Measurements from ENCODE around the gene STARD8. TPM values are rescaled to one million over a fixed set of nuclear protein-coding genes. Genes with fewer than 3 reads are reported as not detected.

The STARD8 gene
- total and polyA plus RNA-seq, 3 donors from 2014 or later = 2.3 to 4.0 (median 3.1) TPM

DNA sequence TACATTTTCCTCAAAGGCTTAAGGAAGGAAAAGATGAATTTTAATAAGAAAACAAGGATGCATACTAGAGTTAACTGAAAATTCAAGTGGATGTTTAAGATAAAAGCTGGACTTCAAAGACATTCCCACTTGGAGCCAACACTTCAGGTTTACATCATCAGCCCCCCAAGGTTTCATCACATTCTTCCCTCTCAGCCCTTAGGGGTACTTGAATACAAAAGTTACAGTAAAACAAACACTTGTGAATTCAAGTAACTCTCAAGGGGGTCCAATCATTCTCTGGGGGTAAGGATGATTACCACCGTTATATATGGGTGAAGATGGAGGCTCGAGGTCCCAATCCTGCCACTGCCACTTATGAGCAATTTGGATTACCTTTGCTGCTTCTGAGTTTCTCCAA lies 36.1 kb downstream of the STARD8 start:
- 80 to 89% methylated on average over 2 of the region's 2 CpGs for WGBS, 2 donors
- no peak for DNase-seq
- H3K4me1 ChIP-seq = no peaks in the 10 kb centered on the region
- no peaks in the 10 kb centered on the region for H3K27me3 ChIP-seq
- no peaks in the 10 kb centered on the region for H3K36me3 ChIP-seq (ENCODE audit: low read depth, missing control alignments)
- no peak overlapping the region for H3K27ac ChIP-seq
- TF ChIP-seq, protein P1, sequence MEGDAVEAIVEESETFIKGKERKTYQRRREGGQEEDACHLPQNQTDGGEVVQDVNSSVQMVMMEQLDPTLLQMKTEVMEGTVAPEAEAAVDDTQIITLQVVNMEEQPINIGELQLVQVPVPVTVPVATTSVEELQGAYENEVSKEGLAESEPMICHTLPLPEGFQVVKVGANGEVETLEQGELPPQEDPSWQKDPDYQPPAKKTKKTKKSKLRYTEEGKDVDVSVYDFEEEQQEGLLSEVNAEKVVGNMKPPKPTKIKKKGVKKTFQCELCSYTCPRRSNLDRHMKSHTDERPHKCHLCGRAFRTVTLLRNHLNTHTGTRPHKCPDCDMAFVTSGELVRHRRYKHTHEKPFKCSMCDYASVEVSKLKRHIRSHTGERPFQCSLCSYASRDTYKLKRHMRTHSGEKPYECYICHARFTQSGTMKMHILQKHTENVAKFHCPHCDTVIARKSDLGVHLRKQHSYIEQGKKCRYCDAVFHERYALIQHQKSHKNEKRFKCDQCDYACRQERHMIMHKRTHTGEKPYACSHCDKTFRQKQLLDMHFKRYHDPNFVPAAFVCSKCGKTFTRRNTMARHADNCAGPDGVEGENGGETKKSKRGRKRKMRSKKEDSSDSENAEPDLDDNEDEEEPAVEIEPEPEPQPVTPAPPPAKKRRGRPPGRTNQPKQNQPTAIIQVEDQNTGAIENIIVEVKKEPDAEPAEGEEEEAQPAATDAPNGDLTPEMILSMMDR (IDR thresholded peaks at IDR 0.05) = no peak
- no peak for TF ChIP-seq POLR2A (IDR thresholded peaks at IDR 0.05)
- H3K9me3 ChIP-seq = no peaks in the 10 kb centered on the region
- no peak overlapping the region for H3K4me3 ChIP-seq
- intact Hi-C loops (cut with DNase I; ENCODE audit: low total_unique reads) = no loop called here

DNA sequence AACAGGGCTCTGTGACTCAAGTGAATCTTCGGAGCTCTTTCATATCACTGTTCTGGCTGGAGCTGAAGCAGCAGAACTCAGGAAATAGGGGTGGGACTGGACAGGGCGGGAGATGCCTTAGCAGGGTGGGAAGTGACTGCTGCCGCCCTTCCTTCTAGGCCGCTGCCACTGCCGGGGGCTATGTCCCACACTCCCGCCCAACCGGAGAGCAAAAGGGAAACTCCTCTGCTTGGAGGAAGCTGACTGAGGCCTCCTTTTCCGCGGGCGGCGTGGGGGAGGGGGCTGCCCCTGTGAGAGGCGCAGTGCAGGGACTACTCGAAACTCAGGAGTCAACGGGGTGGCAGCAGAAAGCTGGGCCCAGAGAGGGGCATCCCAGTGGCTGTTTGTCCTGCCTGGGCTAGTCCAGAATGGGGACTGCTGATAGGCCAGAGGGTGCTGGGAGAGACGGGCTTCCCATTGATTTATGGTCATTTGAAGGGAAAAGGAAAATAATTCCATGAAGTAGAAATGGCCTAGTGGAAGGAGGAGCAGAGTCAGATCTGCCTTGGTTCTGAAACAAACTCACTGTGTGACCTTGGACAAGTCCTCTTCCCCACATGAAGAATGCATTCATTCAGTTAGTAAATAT lies 36.9 kb downstream of the STARD8 start:
- Histone ChIP-seq H3K9me3 (no peaks in the 10 kb centered on the region), H3K27me3 (no peaks in the 10 kb centered on the region), H3K4me1 (no peaks in the 10 kb centered on the region), H3K27ac (no peak overlapping the region), H3K36me3 (ENCODE audit: low read depth, missing control alignments) (no peaks in the 10 kb centered on the region), H3K4me3 (no peak overlapping the region)
- no peak for DNase-seq
- WGBS, 2 donors = 62 to 83% methylated on average over 2 to 9 of the region's 15 CpGs
- no peak for TF ChIP-seq POLR2A (IDR thresholded peaks at IDR 0.05)
- TF ChIP-seq, protein P1 (IDR thresholded peaks at IDR 0.05) = no peak
- intact Hi-C loops (cut with DNase I; ENCODE audit: low total_unique reads) = no loop called here

DNA sequence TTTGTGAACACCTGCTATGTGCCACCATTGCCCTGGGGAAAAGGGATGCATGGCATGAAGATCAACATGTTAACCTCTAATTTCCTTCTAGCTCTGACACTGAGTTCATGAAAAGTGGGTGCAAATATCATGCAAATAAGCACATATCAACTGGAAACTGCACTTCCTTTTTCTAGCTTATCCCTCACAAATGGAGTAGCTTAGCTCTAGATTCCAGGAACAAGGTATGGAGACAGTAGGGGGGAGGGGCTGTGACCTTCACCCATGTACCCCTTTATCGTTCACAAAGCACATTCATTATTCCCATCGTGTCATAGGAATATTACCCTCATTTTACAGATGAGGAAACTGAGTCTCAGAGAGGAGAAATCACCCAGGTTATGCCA lies 37.4 kb downstream of the STARD8 start:
- no peak overlapping the region for H3K27ac ChIP-seq
- 82 to 86% methylated on average over 2 of the region's 2 CpGs for WGBS, 2 donors
- no peaks in the 10 kb centered on the region for H3K36me3 ChIP-seq (ENCODE audit: low read depth, missing control alignments)
- TF ChIP-seq, protein P1 (IDR thresholded peaks at IDR 0.05) = no peak
- TF ChIP-seq POLR2A (IDR thresholded peaks at IDR 0.05) = no peak
- no peak overlapping the region for H3K4me3 ChIP-seq
- H3K4me1 ChIP-seq = no peaks in the 10 kb centered on the region
- no peaks in the 10 kb centered on the region for H3K9me3 ChIP-seq
- H3K27me3 ChIP-seq = no peaks in the 10 kb centered on the region
- intact Hi-C loops (cut with DNase I; ENCODE audit: low total_unique reads) = no loop called here
- DNase-seq = no peak

DNA sequence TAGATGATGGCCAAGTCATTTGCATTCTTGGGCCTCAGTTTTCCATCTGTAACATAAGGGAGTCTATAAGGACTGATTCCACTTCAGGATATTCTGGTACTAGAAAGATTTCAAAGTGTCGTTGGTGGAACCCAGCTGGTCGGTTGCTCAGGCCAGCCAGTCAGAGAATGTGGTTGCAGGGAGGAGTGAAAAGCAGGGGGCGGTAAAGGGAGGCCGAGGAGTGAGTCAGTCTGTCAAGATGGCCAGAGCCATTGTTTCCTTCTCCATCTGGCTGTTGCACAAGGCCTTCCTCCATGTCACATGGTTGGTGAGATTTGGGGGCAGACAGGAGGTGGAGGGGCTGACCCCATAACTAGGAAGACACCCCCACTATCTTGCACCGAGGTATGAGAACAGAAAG lies 38.2 kb downstream of the STARD8 start:
- intact Hi-C loops (cut with DNase I; ENCODE audit: low total_unique reads) = no loop called here
- no peak for DNase-seq
- no peaks in the 10 kb centered on the region for H3K9me3 ChIP-seq

More for the DNA sequence above, 38.2 kb downstream of the STARD8 start:
- no peaks in the 10 kb centered on the region for H3K27me3 ChIP-seq
- H3K4me1 ChIP-seq = no peaks in the 10 kb centered on the region
- H3K27ac ChIP-seq = no peak overlapping the region
- H3K36me3 ChIP-seq (ENCODE audit: low read depth, missing control alignments) = no peaks in the 10 kb centered on the region
- H3K4me3 ChIP-seq = no peak overlapping the region
- TF ChIP-seq POLR2A (IDR thresholded peaks at IDR 0.05) = no peak
- TF ChIP-seq, protein P1 (IDR thresholded peaks at IDR 0.05) = no peak
- WGBS, 2 donors = 29 to 67% methylated on average over 1 to 5 of the region's 5 CpGs

Measured in testis (tissue), 3 donors.